HG02884 (cell line): ENCODE data around the gene LDLRAD4.

Experiments
- ATAC-seq: cut with Tn5 transposase; IDR thresholded peaks from one replicate; pipeline ENCODE4 v1.9.1; 2021; ENCODE audit warnings: mild to moderate bottlenecking, moderate library complexity; ENCODE audit not compliant: unreplicated experiment

Gene LDLRAD4

DNA sequence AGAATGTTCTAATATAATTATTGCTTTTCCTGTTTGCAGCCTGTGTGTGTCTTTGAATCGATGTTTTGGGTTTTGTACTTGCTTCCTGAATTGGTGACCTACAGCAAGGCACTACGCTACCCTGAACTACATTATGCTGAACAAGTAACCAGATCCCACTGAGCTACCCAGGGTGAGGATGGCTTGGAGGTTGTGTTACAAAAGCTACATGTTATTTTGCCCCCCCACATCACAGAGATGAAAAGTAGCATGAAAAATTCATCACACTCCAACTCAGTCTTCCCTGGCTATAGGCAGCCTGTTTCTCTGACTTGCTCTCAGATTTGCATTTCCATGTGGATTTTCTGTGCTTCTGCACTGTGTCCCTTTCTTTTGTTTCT is 162.1 kb downstream of the LDLRAD4 start:
- no peak for ATAC-seq

DNA sequence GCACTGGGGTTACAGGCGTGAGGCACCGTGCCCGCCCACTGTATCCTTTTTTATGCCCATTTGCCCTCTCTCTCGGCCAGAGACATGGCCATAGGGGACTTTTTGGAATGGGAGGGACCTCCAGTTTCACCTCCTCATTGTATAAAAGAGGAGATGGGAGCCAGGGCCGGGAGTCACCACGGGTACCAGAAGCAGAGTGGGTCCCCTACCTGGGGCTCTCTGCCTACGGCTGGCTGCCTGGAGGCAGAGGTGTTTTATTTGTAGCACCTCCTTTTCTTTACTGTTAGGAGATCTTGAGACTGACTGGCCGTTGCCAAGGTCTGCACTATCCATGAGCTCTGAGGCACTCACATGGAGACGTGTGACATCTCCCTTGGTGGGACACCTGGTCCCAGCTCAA is 162.8 kb downstream of the LDLRAD4 start:
- no peak for ATAC-seq

DNA sequence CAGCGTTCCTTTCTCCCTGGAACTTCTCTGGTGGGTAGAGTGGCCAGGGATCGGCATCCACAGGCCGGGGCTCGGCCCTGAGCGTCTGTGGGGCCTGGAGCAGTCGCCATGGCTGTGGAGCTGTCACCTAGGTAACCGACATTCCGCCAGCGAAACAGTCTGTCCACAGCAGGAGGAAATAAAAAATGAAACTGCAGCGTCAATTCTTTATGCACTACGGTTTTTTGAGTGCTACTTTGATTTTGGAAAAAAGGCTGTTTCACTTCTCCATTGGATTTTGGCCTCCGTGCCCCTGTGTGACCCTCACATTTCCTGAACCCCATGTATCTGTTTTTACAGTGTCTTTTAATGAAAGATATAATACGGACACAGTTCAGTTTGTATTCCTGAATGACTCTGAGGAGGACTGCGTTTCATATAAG is 163.4 kb downstream of the LDLRAD4 start:
- peak; percentile 60 for ATAC-seq

- peak; percentile 37 for ATAC-seq
These were observed 163.9 kb downstream of the LDLRAD4 start for GRCh38 chr18:13382366-13382953.

GRCh38 chr18:13382954-13383827 is 164.6 kb downstream of the LDLRAD4 start:
- no peak for ATAC-seq

DNA sequence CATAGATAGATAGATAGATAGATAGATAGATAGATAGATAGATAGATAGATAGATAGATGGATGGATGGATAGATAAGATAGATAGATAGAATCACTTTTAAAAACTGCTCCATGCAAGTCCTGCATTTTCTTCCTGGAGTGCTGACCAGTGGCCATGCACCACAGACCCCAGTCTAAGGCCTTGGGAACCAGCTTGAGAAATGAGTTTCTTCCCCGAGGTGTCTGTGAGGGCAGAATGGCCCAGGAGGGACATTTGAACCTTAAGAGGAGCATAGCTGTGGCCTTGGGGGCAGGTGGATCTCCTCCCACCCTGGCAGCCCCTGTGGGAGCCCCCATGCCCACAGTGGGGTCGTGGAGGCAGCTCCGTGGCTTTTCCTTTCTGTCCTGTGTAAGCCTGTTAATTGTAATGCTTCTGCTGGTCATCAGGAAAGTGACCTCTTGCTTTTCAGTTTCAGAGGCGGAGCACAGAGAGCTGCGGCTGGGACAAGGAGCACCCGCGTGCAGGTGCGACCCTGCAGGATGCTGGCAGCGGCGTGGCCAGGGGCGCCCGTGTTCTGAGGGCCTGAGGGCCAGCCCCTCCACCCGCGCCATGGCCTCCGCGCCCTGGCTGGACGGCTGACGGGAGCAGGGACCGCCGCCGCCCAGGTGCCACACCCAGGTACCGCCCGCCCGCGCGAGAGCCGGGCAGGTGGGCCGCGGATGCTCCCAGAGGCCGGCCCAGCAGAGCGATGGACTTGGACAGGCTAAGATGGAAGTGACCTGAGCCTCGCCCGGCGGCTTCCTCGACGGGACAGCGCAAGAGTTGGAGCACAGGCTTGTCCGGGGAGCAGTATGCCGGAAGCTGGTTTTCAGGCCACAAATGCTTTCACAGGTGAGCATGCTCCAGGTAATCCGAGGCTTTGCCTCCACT is 168.6 kb downstream of the LDLRAD4 start:
- ATAC-seq, result no peak

- no peak for ATAC-seq
These were observed 169.4 kb downstream of the LDLRAD4 start for GRCh38 chr18:13387855-13388548.

- ATAC-seq, result no peak
These were observed 170.3 kb downstream of the LDLRAD4 start for GRCh38 chr18:13388586-13389490.

DNA sequence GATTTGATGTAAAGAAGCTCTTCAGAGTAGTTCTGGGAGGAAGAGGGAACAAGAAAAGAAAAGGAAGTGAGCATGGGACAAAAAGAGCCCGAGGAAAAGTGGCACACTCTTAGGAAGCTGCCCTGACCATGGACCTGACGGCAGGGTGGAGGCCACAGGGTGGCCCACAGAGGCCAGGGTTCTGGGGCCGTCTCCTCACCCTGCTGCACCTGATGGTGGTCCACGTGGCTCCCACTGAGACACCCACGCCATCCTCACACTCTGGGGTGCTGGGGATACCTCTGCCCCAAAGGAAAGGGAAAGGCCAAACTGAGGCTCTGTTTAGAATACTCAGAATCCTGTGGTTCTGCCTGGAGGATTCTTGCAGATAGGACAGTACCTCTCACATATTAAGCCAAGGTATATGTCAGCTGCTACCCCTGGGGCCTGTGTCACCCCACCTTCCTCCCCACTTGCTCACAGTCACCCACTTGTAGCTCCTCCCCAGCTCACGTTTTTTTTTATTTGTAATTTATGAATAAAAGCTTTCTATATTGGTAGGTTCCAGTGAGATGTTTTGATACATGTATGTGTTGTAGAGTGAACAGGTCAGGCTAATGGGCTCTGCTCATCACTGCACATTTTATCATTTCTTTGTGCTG is 171.1 kb downstream of the LDLRAD4 start:
- no peak for ATAC-seq

GRCh38 chr18:13390196-13390595 is 171.6 kb downstream of the LDLRAD4 start:
- no peak for ATAC-seq

GRCh38 chr18:13390711-13391110 is 172.2 kb downstream of the LDLRAD4 start:
- ATAC-seq, result no peak

- ATAC-seq, result no peak
These were observed 173.6 kb downstream of the LDLRAD4 start for GRCh38 chr18:13392029-13392750.

GRCh38 chr18:13392899-13393298 is 174.3 kb downstream of the LDLRAD4 start:
- no peak for ATAC-seq

GRCh38 chr18:13393338-13393737 is 174.8 kb downstream of the LDLRAD4 start:
- no peak for ATAC-seq

DNA sequence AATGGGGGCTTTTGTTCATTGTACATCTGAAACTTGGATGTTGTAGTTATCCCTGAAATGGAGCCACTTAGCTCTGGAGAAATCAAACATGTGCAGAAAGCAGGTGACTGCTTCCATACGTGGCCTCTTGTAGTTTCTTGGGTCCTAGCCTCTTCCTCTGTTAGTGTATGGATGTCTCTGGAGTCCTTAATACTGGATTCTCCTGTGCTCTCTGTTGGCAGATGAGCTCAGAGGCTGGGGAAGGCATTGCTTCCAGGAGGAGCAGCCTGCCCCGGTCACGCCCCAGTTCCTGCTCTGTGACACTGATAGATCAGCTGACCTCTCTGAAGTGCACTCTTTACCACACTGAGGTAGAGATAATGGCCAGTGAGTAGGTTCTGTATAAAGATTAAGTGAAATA is 176.2 kb downstream of the LDLRAD4 start:
- no peak for ATAC-seq

DNA sequence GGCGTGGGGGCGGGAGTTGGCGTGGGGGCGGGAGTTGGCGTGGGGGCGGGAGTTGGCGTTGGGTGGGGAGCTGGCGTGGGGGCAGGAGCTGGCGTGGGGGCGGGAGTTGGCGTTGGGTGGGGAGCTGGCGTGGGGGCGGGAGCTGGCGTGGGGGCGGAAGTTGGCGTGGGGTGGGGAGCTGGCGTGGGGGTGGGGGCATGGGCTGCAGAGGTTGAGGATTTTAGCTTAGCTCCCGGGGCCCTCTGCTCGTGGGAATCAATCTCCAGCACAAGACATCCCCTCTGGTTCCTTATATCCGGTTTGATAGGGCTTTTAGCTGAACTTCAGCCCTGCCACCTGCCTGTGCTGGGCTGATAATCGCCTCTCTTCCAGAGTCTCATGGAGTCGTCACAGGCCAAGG is 177.0 kb downstream of the LDLRAD4 start:
- ATAC-seq, result no peak

- no peak for ATAC-seq
These were observed 179.1 kb downstream of the LDLRAD4 start for GRCh38 chr18:13397504-13398163.

DNA sequence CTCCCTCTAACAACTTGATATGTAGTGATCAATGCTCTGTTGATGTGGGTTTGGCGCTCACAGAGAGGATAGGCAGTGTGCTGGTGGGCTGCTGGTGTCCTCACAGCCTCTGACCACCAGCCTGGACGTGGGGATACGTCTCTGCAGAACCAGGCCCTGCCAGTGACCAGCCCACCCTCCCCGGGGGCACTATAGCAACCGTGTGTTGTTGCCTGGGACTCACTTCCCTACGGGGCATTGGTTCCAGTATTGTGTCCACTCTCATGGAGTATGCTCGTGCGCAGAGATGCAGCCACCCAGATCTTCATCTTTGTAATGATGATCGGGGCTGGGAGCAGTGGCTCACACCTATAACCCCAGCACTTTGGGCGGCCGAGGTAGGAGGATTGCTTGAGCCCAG is 180.1 kb downstream of the LDLRAD4 start:
- ATAC-seq, result no peak
